Panc1 (cell line): ENCODE data around the gene ANKMY1.

ENCODE experiments used
- CTCF ChIP-seq: fragments of 450-650 bp; IDR thresholded peaks from 2 replicates; pipeline ENCODE4 v1.5.1; 2017; ENCODE audit warnings: mild to moderate bottlenecking
- TCF7L2 ChIP-seq: IDR thresholded peaks from 2 replicates; pipeline ENCODE4 v1.6.1; 2011; ENCODE audit warnings: mild to moderate bottlenecking, low read depth, low read length, inconsistent platforms
- TF ChIP-seq, protein P1 (sequence below), 2 experiments: IDR thresholded peaks; 2 replicates each; pipeline ENCODE4 v1.6.1; 2011 to 2012; ENCODE audit warnings: low read depth in 2 of 2, control low read depth in 1 of 2, low read length in 1 of 2, mild to moderate bottlenecking in 1 of 2, moderate library complexity in 1 of 2; ENCODE audit not compliant: insufficient read depth in 1 of 2

- TF ChIP-seq CTCF (no peak), TCF7L2 (no peak)
- TF ChIP-seq, protein P1, sequence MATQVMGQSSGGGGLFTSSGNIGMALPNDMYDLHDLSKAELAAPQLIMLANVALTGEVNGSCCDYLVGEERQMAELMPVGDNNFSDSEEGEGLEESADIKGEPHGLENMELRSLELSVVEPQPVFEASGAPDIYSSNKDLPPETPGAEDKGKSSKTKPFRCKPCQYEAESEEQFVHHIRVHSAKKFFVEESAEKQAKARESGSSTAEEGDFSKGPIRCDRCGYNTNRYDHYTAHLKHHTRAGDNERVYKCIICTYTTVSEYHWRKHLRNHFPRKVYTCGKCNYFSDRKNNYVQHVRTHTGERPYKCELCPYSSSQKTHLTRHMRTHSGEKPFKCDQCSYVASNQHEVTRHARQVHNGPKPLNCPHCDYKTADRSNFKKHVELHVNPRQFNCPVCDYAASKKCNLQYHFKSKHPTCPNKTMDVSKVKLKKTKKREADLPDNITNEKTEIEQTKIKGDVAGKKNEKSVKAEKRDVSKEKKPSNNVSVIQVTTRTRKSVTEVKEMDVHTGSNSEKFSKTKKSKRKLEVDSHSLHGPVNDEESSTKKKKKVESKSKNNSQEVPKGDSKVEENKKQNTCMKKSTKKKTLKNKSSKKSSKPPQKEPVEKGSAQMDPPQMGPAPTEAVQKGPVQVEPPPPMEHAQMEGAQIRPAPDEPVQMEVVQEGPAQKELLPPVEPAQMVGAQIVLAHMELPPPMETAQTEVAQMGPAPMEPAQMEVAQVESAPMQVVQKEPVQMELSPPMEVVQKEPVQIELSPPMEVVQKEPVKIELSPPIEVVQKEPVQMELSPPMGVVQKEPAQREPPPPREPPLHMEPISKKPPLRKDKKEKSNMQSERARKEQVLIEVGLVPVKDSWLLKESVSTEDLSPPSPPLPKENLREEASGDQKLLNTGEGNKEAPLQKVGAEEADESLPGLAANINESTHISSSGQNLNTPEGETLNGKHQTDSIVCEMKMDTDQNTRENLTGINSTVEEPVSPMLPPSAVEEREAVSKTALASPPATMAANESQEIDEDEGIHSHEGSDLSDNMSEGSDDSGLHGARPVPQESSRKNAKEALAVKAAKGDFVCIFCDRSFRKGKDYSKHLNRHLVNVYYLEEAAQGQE (IDR thresholded peaks at IDR 0.05; ENCODE audit: insufficient read depth in 1 of 2, low read depth in 2 of 2, low read length in 1 of 2), result no peak
These were observed 44.9 kb downstream of the ANKMY1 start for GRCh38 chr2:240512666-240513535.
